Tibial nerve (tissue), 3 donors: ENCODE measurements around the gene RALGAPB.

Source experiments
- CTCF ChIP-seq, 5 experiments: fragments of 200-600 bp in 3 of 5; fragments of 450-650 bp in 2 of 5; sonication (generic) in 3 of 5; IDR thresholded peaks; one replicate each; pipeline ENCODE4 v1.5.1; 2016 to 2019; ENCODE audit warnings: antibody characterized with exemption in 5 of 5, mild to moderate bottlenecking in 3 of 5, moderate library complexity in 2 of 5
- POLR2A ChIP-seq, 2 donors: fragments of 450-650 bp; IDR thresholded peaks; one replicate each; pipeline ENCODE4 v1.6.1; 2017; ENCODE audit warnings: antibody characterized with exemption in 2 of 2, mild to moderate bottlenecking in 2 of 2, moderate library complexity in 2 of 2

- TF ChIP-seq CTCF (IDR thresholded peaks at IDR 0.05) = no peak
- TF ChIP-seq POLR2A (IDR thresholded peaks at IDR 0.05) = no peak
Measured at GRCh38 chr20:38558596-38559360, 86.1 kb downstream of the RALGAPB start.
